Activated naive CD4-positive, alpha-beta T cell treated with Interleukin-2 at 50 U/mL for 16 hours (primary cell): Measurements from ENCODE around the gene NPM1.
"Not testable (repeated sequence)": the region's sequence is repeated elsewhere in the genome, so short reads cannot be mapped to it uniquely, and the experiment has no call there.

Source experiments
- DNase-seq: peaks from one replicate; pipeline ENCODE4 v3.0.0-alpha.2; 2020

NPM1 gene

GRCh38 chr5:171387345-171387969 lies at the start of gene NPM1:
Gene NPM1, plus strand, starts transcription at chr5:171387849. Its CDS starts 100 bp downstream, at chr5:171387949.
- peak; percentile 97 for DNase-seq

GRCh38 chr5:171340042-171340441 lies 47.6 kb upstream of the NPM1 start:
- DNase-seq = no peak

- no peak for DNase-seq
These were observed 47.2 kb upstream of the NPM1 start for GRCh38 chr5:171340491-171340890.

GRCh38 chr5:171342362-171343111 lies 45.1 kb upstream of the NPM1 start:
- DNase-seq = peak; percentile 25

- no peak for DNase-seq
These were observed 42.6 kb upstream of the NPM1 start for GRCh38 chr5:171344936-171345608.

- DNase-seq = no peak
These were observed 36.0 kb upstream of the NPM1 start for GRCh38 chr5:171351536-171352073.

GRCh38 chr5:171355302-171355724 lies 32.3 kb upstream of the NPM1 start:
- DNase-seq = peak; percentile 52

- no peak for DNase-seq
These were observed 29.8 kb upstream of the NPM1 start for GRCh38 chr5:171357843-171358242.

- not testable (repeated sequence) for DNase-seq
These were observed 26.5 kb upstream of the NPM1 start for GRCh38 chr5:171361151-171361550.

GRCh38 chr5:171363249-171363648 lies 24.4 kb upstream of the NPM1 start:
- not testable (repeated sequence) for DNase-seq

- DNase-seq = no peak
These were observed 23.8 kb upstream of the NPM1 start for GRCh38 chr5:171363846-171364245.

GRCh38 chr5:171365351-171365750 lies 22.3 kb upstream of the NPM1 start:
- no peak for DNase-seq

GRCh38 chr5:171366645-171367044 lies 21.0 kb upstream of the NPM1 start:
- no peak for DNase-seq

- DNase-seq = no peak
These were observed 20.0 kb upstream of the NPM1 start for GRCh38 chr5:171367424-171368370.

GRCh38 chr5:171369056-171369455 lies 18.6 kb upstream of the NPM1 start:
- no peak for DNase-seq

- DNase-seq = no peak
These were observed 17.8 kb upstream of the NPM1 start for GRCh38 chr5:171369898-171370297.

GRCh38 chr5:171370881-171371280 lies 16.8 kb upstream of the NPM1 start:
- not testable (repeated sequence) for DNase-seq

- no peak for DNase-seq
These were observed 16.3 kb upstream of the NPM1 start for GRCh38 chr5:171371326-171371725.

GRCh38 chr5:171379961-171380360 lies 7.7 kb upstream of the NPM1 start:
- no peak for DNase-seq

GRCh38 chr5:171384416-171384815 lies 3.2 kb upstream of the NPM1 start:
- not testable (repeated sequence) for DNase-seq

- not testable (repeated sequence) for DNase-seq
These were observed 2.6 kb upstream of the NPM1 start for GRCh38 chr5:171384999-171385398.

GRCh38 chr5:171386006-171386671 lies 1.5 kb upstream of the NPM1 start:
- no peak for DNase-seq
